SU-DHL-6 (cell line): ENCODE measurements around the gene PLIN1.

Experiments
- H2AFZ ChIP-seq: fragments of 200-600 bp; sonication (generic); 2 replicates; pipeline ENCODE4 v1.6.1; 2014; ENCODE audit warnings: low read depth, mild to moderate bottlenecking, moderate library complexity, mixed read lengths, antibody characterized with exemption, low read length; ENCODE audit not compliant: severe bottlenecking
- H3F3A ChIP-seq: fragments of 200-600 bp; shearing (Covaris generic); 2 replicates; pipeline ENCODE4 v1.6.0; 2016; ENCODE audit warnings: antibody characterized with exemption, mild to moderate bottlenecking; ENCODE audit not compliant: insufficient read depth
- H3K27ac ChIP-seq: fragments of 200-600 bp; sonication (generic); 2 replicates; pipeline ENCODE4 v1.5.1; 2016; ENCODE audit warnings: low read depth, mild to moderate bottlenecking, low read length, moderate library complexity, mixed read lengths
- H3K27me3 ChIP-seq: fragments of 200-600 bp; sonication (generic), shearing (Covaris generic); 2 replicates; pipeline ENCODE4 v1.6.0; 2014; ENCODE audit warnings: mild to moderate bottlenecking, low read length
- H3K36me3 ChIP-seq: fragments of 200-600 bp; sonication (generic); 2 replicates; pipeline ENCODE4 v1.6.1; 2014; ENCODE audit warnings: mild to moderate bottlenecking, low read length, mixed read lengths
- H3K4me2 ChIP-seq: fragments of 300-600, 200-600 bp; shearing (Covaris generic), sonication (generic); 2 replicates; pipeline ENCODE4 v1.6.0; 2014; ENCODE audit warnings: low read length, low read depth, mild to moderate bottlenecking; ENCODE audit not compliant: poor library complexity, severe bottlenecking
- H3K4me3 ChIP-seq: fragments of 200-600 bp; sonication (generic); 2 replicates; pipeline ENCODE4 v1.5.1; 2014; ENCODE audit warnings: antibody characterized with exemption, low read length, mild to moderate bottlenecking, mixed read lengths; ENCODE audit not compliant: insufficient read depth, poor library complexity, severe bottlenecking
- H3K79me2 ChIP-seq: fragments of 200-600 bp; sonication (generic); 2 replicates; pipeline ENCODE4 v1.6.1; 2014; ENCODE audit warnings: mild to moderate bottlenecking, low read length, moderate library complexity; ENCODE audit not compliant: insufficient read depth
- H3K9ac ChIP-seq: fragments of 200-600 bp; sonication (generic); 2 replicates; pipeline ENCODE4 v1.7.0; 2014; ENCODE audit warnings: mild to moderate bottlenecking, low read length
- H3K9me2 ChIP-seq: fragments of 200-600 bp; sonication (generic); replicated peaks from 2 replicates; pipeline ENCODE4 v1.6.1; 2014; ENCODE audit warnings: low read length; ENCODE audit not compliant: insufficient read depth
- H3K9me3 ChIP-seq: fragments of 200-600 bp; sonication (generic); 2 replicates; pipeline ENCODE4 v1.6.1; 2014; ENCODE audit warnings: low read length, mixed read lengths; ENCODE audit not compliant: insufficient read depth
- H4K20me1 ChIP-seq: fragments of 200-600 bp; sonication (generic); 2 replicates; pipeline ENCODE4 v1.6.1; 2014; ENCODE audit warnings: low read depth, mild to moderate bottlenecking, antibody characterized with exemption, low read length, moderate library complexity, mixed read lengths
- CTCF ChIP-seq: fragments of 200-600 bp; sonication (generic); IDR thresholded peaks from one replicate; pipeline ENCODE4 v1.5.1; 2017; ENCODE audit warnings: antibody characterized with exemption, mild to moderate bottlenecking, low read length, moderate library complexity; ENCODE audit not compliant: insufficient read depth, poor library complexity, severe bottlenecking
- EZH2phosphoT487 ChIP-seq: fragments of 200-600 bp; sonication (generic), shearing (Covaris generic); conservative IDR thresholded peaks from 2 replicates; pipeline ENCODE4 v1.6.1; 2018; ENCODE audit warnings: mild to moderate bottlenecking, antibody characterized with exemption, low read length, moderate library complexity, mixed read lengths

PLIN1 gene

DNA sequence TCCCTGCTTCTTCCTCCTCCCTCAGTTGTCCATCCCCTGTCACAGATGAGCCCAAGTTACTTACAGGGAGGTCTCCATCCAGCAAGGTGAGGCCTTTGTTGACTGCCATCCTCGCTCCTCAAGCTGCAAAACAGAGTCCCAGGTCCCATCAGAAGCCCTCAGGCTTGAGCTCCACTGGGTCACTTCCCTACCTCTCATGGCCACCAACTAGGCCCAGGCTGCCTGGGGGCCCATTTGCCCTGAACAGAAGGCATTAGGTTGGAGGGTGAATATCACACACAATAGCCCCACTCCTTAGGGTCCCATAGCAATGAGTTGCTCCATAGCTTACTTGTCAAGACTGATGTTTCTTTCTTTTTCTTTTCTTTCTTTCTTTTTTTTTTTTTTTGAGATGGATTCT lies 1.8 kb downstream of the PLIN1 start:
- no peaks in the 10 kb centered on the region for H3F3A ChIP-seq
- H3K27ac ChIP-seq, result no peak overlapping the region
- no peak for TF ChIP-seq CTCF
- no peak for TF ChIP-seq EZH2phosphoT487

GRCh38 chr15:89675606-89676005 lies 3.6 kb downstream of the PLIN1 start:
- H3K4me2 ChIP-seq, result no peak overlapping the region
- TF ChIP-seq CTCF, result no peak
- TF ChIP-seq EZH2phosphoT487, result no peak
- no peaks in the 10 kb centered on the region for H3K79me2 ChIP-seq
- H3K9me2 ChIP-seq, result no peaks in the 10 kb centered on the region
- H2AFZ ChIP-seq, result no peak overlapping the region
- no peak overlapping the region for H3K9ac ChIP-seq
- no peaks in the 10 kb centered on the region for H3K36me3 ChIP-seq
- H3K9me3 ChIP-seq, result no peaks in the 10 kb centered on the region
- H3K27me3 ChIP-seq, result 0 out of 2 replicates have a peak, but pooled peaks cover 4% of the 10 kb centered on the region
- H3K4me3 ChIP-seq, result no peak overlapping the region
- H3F3A ChIP-seq, result no peaks in the 10 kb centered on the region
- no peaks in the 10 kb centered on the region for H4K20me1 ChIP-seq
- no peak overlapping the region for H3K27ac ChIP-seq

More for the DNA sequence above, 1.8 kb downstream of the PLIN1 start:
- no peaks in the 10 kb centered on the region for H3K79me2 ChIP-seq
- no peaks in the 10 kb centered on the region for H3K9me3 ChIP-seq
- no peak overlapping the region for H3K4me3 ChIP-seq
- no peak overlapping the region for H2AFZ ChIP-seq
- H3K9me2 ChIP-seq, result no peaks in the 10 kb centered on the region
- no peaks in the 10 kb centered on the region for H4K20me1 ChIP-seq
- no peak overlapping the region for H3K9ac ChIP-seq
- no peaks in the 10 kb centered on the region for H3K36me3 ChIP-seq
- H3K27me3 ChIP-seq, result 0 out of 2 replicates have a peak, but pooled peaks cover 4% of the 10 kb centered on the region
- H3K4me2 ChIP-seq, result no peak overlapping the region

DNA sequence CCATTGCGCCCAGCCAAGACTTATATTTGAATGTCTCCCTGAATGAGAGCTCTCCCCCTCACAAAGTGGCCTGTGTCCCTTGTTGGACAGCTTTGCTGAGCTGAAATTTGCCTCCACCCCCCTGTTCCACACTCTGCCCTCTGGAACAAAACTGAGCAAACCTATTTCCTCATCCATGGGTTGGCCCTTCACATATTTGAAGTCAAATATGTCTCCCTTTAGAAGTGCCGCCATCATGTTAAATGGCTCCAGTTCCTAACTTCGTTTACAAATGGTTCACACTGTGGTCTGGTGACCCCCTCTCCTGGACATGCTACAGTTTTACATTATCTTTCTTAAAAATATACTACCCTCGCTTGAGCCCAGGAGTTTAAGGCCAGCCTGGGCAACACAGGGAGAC lies 4.6 kb downstream of the PLIN1 start:
- Histone ChIP-seq H2AFZ (no peak overlapping the region), H3K9ac (no peak overlapping the region), H4K20me1 (no peaks in the 10 kb centered on the region), H3K79me2 (no peaks in the 10 kb centered on the region), H3K4me3 (no peak overlapping the region), H3F3A (no peaks in the 10 kb centered on the region), H3K4me2 (no peak overlapping the region), H3K27ac (no peak overlapping the region), H3K27me3 (0 out of 2 replicates have a peak, but pooled peaks cover 4% of the 10 kb centered on the region), H3K9me2 (no peaks in the 10 kb centered on the region), H3K36me3 (no peaks in the 10 kb centered on the region), H3K9me3 (no peaks in the 10 kb centered on the region)
- TF ChIP-seq CTCF (no peak), EZH2phosphoT487 (no peak)

GRCh38 chr15:89673165-89673512 lies 6.0 kb downstream of the PLIN1 start:
- TF ChIP-seq CTCF (peak; percentile 31), EZH2phosphoT487 (no peak)
- no peaks in the 10 kb centered on the region for H4K20me1 ChIP-seq
- no peaks in the 10 kb centered on the region for H3K9me2 ChIP-seq
- H3K4me2 ChIP-seq, result no peak overlapping the region
- no peaks in the 10 kb centered on the region for H3K79me2 ChIP-seq
- no peaks in the 10 kb centered on the region for H3K9me3 ChIP-seq
- no peaks in the 10 kb centered on the region for H3F3A ChIP-seq
- no peak overlapping the region for H2AFZ ChIP-seq
- no peak overlapping the region for H3K27ac ChIP-seq
- no peaks in the 10 kb centered on the region for H3K36me3 ChIP-seq
- H3K27me3 ChIP-seq, result 0 out of 2 replicates have a peak, but pooled peaks cover 4% of the 10 kb centered on the region
- H3K9ac ChIP-seq, result no peak overlapping the region
- H3K4me3 ChIP-seq, result no peak overlapping the region
